GM19328 (cell line): Measurements from ENCODE around the gene ZFP69B.
A peak's percentile ranks its signal among the peaks of the same experiment; 100 is the strongest.

ENCODE experiments used
- ATAC-seq: cut with Tn5 transposase; IDR thresholded peaks from one replicate; pipeline ENCODE4 v1.9.1; 2021; ENCODE audit warnings: mild to moderate bottlenecking, moderate library complexity; ENCODE audit not compliant: unreplicated experiment

Gene ZFP69B

GRCh38 chr1:40449684-40450494, at the start of gene ZFP69B:
Gene ZFP69B (plus strand): TSS chr1:40450476. CDS start chr1:40450962, 486 bp downstream.
- peak; percentile 77 for ATAC-seq

DNA sequence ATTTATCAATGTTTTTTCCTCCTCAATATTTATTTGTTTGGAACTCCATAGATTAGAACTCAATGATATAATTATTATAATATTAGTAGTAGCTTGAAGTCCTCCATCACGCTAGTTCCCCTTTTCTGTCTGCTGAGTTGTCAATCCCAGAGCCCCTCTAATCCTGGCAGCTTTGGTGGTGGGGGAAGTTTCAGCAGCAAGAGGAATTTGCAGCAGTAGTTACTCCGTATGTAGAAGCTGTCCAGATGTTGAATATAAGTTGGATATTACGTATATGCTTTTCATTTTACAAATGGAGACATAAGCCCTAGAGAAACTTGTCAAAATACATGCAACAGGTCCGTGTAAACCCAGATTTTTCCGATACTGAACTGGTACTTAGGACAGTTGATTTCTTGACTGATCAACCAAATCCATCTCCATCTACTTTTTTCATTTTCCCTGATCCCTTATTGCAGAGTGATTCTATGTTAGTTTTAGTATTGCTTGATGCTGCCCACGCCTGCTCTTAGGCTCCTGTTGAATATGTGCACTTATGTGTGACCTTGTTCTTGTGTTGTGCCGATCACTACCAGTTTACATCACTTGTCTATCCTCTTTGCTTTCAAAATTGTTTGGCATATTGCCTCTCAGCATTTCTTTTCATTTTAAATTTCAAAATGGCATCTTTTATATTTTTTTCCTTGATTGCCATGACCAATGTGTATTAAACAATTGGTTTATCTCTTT, 48.6 kb upstream of the ZFP69B start:
- ATAC-seq, result no peak

DNA sequence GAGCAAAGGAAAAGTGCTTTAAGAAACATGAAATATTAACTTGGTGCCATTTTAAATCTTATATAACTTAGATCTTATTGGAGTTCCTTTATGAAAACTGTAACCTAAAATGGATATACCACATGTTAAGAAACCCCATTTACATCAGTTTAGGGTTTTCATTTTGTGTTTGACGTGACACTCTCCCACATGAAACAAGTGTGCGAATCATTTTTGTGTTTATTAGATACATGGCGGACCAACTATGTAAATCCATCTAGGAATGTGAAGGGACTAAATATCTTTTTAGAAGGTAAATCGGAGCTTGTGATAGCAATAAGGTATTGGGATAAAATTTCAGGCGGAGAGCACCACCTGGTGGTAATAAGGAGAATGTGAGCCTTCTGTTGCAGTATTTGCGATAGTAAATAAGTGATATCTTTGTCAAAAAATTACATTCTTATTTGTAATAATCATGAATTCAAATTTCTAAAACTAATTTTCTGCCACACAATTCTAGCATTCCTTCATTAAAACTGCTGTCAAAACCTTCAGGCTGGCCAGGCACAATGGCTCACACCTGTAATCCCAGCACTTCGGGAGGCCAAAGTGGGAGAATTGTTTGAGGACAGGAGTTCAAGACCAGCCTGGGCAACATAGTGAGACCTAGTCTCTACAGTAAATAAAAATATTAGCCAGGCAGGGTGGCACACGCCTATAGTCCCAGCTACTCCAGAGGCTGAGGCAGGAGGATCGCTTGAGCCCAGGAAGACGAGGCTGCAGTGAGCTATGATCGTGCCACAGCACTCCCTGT, 45.4 kb upstream of the ZFP69B start:
- ATAC-seq, result no peak

DNA sequence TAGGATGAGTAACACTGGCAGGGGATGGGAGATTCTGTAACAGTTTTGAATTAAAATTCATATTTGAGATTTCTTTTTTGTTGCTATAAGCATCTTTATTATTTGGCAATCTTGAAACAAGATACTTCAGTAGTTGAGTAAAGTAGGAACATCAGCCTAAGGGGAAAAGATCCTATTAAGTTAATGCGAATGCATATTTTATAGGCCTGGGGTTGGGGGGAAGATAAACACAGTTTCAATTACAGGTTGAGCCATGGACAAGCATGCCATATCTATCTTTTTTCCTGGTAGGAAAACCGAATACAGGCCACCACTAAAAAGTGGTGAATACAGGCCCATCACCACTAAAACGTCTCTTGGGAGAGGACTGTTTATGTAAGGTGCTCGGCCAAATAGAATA, 44.5 kb upstream of the ZFP69B start:
- no peak for ATAC-seq

DNA sequence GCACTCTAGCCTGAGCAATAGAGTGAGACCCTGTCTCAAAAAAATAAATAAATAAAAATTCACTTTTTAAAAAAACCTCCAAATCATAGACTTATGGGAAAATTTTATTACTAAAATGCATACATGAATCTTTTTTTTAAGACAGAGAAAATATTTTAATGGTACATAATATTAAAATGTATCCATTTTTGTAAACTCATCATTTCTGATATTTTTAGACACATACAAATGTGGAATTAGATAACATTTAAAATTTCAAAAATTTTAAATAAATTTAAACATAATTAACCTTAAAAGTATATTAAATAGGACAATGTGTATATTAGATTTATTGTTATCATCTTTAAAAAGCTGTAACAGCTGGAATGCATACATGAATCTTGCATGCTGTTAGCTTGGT, 42.8 kb upstream of the ZFP69B start:
- ATAC-seq, result no peak

DNA sequence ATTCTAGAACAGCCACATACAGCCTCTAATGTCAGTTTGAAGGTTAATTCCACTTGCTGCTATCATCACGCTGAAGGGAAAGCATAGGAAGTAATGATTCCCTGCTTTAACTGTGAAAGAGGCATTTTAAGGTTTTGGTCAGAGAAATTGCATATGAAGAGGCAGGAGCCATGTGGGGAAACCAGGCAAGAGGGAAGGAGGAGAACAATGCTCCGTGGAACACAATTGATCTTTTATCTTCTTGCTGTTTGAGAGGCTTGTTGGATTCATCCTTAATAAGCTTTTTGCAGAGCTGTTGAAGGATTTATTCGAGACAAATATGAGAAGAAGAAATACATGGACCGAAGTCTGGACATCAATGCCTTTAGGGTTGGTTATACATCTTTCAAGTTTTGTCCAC, 40.8 kb upstream of the ZFP69B start:
- ATAC-seq, result no peak

- ATAC-seq, result no peak
Measured at GRCh38 chr1:40411294-40411693, 39.0 kb upstream of the ZFP69B start.

DNA sequence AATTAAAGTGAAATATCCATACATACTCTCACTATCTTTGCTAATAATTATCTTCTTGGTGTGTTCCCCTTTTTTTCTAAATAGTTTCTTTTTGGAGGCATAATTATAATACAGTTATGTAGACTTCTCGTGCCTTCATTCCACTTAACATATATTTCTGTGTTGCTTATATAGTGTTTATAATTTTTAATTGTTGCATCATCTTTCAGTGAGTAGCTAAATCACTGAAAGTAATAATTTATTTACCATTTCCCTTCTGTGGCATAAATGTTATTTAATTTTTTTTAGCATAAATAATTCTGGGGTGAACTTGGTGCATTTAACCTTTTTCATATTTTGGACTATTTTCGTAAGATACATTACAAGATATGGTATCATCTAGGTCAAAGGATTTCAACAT, 38.4 kb upstream of the ZFP69B start:
- no peak for ATAC-seq

DNA sequence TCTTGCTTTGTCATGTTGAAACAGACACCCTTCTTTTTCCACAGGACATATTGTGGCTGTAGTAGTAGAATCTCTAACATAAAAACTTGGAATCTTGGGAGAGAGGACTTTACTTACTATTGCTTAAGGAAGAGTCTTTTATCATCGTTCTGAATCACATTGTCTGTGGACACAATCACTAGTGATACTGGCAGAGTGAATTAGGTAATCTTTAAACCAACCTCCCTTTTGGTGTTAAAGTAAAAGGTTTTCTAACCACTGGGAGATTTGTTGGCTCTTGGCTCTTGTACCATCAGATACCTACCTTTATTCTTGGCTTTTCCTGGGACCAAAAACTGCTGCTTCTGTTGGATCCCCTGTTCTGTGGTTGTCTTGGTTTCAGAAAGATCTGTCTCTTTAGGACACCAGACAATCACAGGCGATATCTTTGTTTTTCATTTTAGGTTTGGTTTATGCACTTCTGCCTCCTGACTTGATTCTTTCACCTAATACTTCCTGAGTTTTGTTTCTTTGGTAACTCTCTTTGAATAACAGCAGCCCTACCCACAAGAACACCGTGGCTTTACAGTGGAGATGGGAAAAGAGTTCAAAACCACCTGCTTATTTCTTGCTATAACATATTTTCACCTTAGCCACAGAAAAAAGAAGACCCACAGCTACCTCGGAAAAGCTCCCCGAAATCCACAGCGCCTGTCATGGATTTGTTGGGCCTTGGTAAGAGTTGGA, 36.6 kb upstream of the ZFP69B start:
- no peak for ATAC-seq

DNA sequence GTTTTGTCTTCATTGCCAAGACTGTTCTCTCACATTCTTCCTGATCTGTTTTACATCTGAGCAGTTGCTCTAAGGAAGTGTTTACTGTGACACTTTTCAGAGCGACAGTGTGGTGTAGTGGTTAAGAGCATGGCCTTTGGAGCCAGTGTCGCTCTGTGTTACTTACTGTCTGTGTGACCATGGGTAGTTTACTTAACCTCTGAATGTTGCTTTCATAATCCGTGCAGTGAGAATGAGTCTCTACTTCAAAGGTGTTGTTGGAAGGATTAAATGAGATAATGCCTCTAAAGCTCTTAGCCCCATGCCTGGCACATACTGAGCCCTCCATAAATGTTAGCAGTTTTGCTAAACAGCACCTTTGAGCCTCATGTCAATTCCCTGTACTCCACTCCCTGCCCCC, 35.9 kb upstream of the ZFP69B start:
- no peak for ATAC-seq

DNA sequence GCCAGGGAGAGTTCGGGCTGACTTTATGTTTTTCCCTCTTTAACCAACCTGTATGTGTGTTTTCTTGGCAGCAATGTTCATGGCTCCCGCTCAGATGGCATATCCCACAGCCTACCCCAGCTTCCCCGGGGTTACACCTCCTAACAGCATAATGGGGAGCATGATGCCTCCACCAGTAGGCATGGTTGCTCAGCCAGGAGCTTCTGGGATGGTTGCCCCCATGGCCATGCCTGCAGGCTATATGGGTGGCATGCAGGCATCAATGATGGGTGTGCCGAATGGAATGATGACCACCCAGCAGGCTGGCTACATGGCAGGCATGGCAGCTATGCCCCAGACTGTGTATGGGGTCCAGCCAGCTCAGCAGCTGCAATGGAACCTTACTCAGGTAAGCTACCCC, 33.6 kb upstream of the ZFP69B start:
- no peak for ATAC-seq

GRCh38 chr1:40421431-40422384, 28.6 kb upstream of the ZFP69B start:
- no peak for ATAC-seq

DNA sequence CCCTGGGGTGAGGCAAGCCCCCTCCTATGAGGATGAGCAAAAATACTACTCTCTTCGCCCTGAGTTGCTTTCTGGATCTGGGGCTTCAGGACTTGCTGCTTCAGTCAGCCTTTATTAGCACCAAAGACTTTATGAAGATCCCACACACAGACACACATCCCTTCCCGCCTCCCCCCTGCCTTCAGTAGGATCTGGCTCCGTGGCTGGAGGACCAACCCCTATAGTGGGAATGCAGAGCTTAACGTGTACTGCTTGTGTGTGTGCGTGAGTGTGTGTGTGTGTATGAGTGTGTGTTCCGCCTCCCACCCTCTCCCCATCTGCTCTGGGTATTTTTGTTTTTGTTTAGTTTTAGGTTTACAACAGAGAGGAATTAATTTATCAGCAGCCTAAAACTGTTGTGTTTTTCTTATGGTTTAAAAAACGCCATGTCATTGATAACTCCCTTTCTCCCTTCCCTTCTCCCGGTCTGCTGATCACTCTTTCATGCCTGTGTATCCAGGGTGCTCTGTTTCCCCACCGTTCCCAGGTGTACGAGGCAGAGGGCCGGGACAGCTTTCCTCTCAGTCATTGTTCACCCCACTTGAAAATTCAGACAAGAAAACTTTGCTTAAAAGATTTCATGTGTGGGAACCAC, 27.5 kb upstream of the ZFP69B start:
- no peak for ATAC-seq

- ATAC-seq, result no peak
Measured at GRCh38 chr1:40423264-40423642, 27.0 kb upstream of the ZFP69B start.

- no peak for ATAC-seq
Measured at GRCh38 chr1:40423951-40424618, 26.2 kb upstream of the ZFP69B start.

GRCh38 chr1:40425198-40425597, 25.1 kb upstream of the ZFP69B start:
- ATAC-seq, result no peak

DNA sequence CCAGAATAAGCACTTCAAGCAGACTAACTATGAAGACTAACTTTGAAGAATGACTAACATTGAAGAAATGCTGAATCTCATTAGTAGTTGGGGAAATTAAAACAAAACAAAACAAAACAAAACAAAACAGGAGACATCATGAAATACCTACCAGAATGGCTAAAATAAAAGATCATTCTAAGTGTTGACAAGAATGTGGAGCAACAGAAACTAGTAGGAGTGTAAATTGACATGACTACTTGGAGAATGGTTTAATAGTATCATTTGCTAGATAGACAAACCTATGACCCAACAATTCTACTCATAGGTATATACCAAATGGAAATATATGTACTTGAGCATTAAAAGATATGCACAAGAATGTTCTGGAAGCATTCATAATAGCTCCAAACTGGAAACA, 18.9 kb upstream of the ZFP69B start:
- no peak for ATAC-seq

- no peak for ATAC-seq
Measured at GRCh38 chr1:40432644-40433390, 17.5 kb upstream of the ZFP69B start.
